GM12865 (cell line): ENCODE results near the gene STON2.

ENCODE experiments used
- DNase-seq: peaks from one replicate; pipeline ENCODE4 v3.0.0; 2010; ENCODE audit warnings: low read depth
- H3K4me3 ChIP-seq: 2 replicates; pipeline ENCODE4 v1.5.1; 2011; ENCODE audit warnings: mild to moderate bottlenecking, low read depth, low read length, control low read depth
- CTCF ChIP-seq: IDR thresholded peaks from 2 replicates; pipeline ENCODE4 v1.5.1; 2011; ENCODE audit warnings: low read length, control low read depth, low read depth, inconsistent platforms; ENCODE audit not compliant: insufficient read depth; ENCODE audit errors: missing control alignments

Gene STON2

GRCh38 chr14:81366214-81366613 is 33.9 kb downstream of the STON2 start:
- H3K4me3 ChIP-seq: no peak overlapping the region
- DNase-seq: no peak
- TF ChIP-seq CTCF: no peak

GRCh38 chr14:81363746-81364378 is 36.3 kb downstream of the STON2 start:
- DNase-seq: no peak
- no peak overlapping the region for H3K4me3 ChIP-seq
- TF ChIP-seq CTCF: no peak

- DNase-seq: no peak
- H3K4me3 ChIP-seq: no peak overlapping the region
- no peak for TF ChIP-seq CTCF
Observed at GRCh38 chr14:81353691-81354323, 46.3 kb downstream of the STON2 start.

- no peak for DNase-seq
- no peak overlapping the region for H3K4me3 ChIP-seq
- TF ChIP-seq CTCF: no peak
Observed at GRCh38 chr14:81352413-81352812, 47.7 kb downstream of the STON2 start.

- no peak for TF ChIP-seq CTCF
- no peak for DNase-seq
Observed at GRCh38 chr14:81351205-81351604, 48.9 kb downstream of the STON2 start.

GRCh38 chr14:81350344-81351130 is 49.6 kb downstream of the STON2 start:
- TF ChIP-seq CTCF: no peak
- DNase-seq: no peak

More at GRCh38 chr14:81351205-81351604, 48.9 kb downstream of the STON2 start:
- H3K4me3 ChIP-seq: no peak overlapping the region

More at GRCh38 chr14:81350344-81351130, 49.6 kb downstream of the STON2 start:
- no peak overlapping the region for H3K4me3 ChIP-seq
